ENCODE data around the gene TNFAIP8L1.
A peak's percentile ranks its signal among the peaks of the same experiment; 100 is the strongest.

The TNFAIP8L1 gene

DNA sequence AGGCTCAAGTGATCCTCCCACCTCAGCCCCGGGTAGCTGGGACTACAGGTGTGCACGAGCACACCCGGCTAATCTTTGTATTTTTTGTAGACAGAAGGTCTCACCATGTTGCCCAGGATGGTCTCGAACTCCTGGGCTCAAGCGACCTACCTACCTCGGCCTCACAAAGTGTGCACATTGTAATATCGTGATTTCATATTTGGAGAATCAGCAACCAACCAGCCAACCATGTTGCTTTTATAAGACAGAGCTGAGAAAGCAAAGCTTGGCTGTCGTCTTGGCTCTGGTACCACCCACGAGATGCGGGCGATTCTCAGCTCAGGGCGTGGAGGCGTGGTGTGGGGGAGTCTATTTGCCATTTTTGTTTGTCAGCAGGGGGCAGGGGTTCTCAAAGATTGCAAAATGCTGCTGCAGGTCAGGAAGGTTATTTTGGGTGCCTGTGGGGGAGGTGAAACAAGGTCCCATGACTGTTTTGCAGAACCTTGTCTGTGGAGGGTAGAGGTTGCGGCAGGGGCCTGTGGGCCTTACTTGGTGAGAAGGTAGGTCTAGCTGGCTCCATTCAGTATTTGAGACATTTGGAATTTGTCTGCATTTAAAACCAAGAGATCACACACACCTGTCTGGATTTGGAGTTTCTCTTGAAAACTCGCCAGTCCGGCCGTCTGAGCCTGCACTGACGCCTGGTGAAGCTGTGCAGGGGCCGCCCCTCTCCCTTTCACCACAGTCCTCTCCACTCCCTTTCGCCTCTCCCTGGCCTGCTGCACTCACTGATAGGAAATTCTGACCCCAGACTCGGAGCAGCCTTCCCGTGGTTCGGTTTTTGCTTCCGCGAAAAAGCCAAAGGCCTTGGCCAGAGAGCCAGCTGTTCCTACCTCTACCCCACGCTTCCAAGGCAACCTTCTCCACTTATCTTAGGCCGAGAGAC, 15.4 kb downstream of the TNFAIP8L1 start:
- TF ChIP-seq, protein P1, sequence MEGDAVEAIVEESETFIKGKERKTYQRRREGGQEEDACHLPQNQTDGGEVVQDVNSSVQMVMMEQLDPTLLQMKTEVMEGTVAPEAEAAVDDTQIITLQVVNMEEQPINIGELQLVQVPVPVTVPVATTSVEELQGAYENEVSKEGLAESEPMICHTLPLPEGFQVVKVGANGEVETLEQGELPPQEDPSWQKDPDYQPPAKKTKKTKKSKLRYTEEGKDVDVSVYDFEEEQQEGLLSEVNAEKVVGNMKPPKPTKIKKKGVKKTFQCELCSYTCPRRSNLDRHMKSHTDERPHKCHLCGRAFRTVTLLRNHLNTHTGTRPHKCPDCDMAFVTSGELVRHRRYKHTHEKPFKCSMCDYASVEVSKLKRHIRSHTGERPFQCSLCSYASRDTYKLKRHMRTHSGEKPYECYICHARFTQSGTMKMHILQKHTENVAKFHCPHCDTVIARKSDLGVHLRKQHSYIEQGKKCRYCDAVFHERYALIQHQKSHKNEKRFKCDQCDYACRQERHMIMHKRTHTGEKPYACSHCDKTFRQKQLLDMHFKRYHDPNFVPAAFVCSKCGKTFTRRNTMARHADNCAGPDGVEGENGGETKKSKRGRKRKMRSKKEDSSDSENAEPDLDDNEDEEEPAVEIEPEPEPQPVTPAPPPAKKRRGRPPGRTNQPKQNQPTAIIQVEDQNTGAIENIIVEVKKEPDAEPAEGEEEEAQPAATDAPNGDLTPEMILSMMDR (IDR thresholded peaks at IDR 0.05) = no peak

GRCh38 chr19:4656102-4656501, 16.8 kb downstream of the TNFAIP8L1 start:
- TF ChIP-seq, protein P1 (IDR thresholded peaks at IDR 0.05) = no peak

DNA sequence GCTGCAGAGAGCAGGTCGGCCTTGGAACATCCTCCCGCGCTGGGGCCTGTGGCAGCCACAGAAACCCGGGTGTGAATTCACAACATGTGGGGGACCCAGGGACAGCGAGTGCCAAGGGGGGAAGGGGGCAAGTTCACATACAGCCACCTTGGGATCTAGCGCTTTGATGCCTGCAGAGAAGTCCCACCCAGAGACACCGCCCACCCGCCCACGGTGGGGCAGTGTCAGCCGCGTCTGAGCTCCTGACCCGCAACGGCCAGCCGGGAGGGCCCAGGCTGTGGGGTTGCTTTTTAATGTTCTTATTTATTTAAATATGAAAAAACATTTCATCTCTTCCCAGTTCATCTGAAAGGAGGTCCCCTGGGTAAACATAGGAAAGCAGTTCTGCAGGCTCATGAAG, 17.9 kb downstream of the TNFAIP8L1 start:
- TF ChIP-seq, protein P1 (IDR thresholded peaks at IDR 0.05) = no peak

- TF ChIP-seq, protein P1 (IDR thresholded peaks at IDR 0.05) = no peak
Measured at GRCh38 chr19:4657835-4658234, 18.5 kb downstream of the TNFAIP8L1 start.

DNA sequence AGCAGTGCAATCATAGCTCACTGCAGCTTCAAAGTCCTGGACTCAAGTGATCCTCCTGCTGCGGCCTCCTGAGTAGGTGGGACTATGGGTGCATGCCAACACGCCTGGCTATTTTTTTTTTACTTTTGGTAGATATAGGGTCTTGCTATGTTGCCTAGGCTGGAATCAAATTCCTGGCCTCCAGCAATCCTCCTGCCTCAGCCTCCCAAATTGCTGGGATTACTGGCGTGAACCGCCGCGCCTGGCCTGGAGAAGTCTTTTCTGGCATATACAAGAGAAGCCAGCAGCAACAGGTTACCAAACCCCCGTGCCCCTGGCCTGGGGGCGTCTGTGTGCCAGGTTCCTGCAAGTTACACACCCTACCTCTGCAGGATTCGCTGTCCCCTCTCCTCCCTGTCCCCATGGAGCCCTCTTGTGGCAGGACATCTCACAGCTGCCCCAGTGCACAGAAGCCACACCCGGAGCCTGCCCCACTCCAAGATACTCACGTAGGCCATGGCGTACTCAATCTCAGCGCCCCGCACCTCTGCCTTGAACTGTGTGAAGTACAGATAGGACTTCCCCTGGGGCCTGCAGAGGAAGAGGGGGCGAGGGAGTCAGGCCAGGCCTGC, 21.0 kb downstream of the TNFAIP8L1 start:
- TF ChIP-seq, protein P1 (IDR thresholded peaks at IDR 0.05) = peak; percentile 25; the same call in 1 of the 2 replicates

GRCh38 chr19:4660993-4661392, 21.7 kb downstream of the TNFAIP8L1 start:
- TF ChIP-seq, protein P1 (IDR thresholded peaks at IDR 0.05) = no peak

DNA sequence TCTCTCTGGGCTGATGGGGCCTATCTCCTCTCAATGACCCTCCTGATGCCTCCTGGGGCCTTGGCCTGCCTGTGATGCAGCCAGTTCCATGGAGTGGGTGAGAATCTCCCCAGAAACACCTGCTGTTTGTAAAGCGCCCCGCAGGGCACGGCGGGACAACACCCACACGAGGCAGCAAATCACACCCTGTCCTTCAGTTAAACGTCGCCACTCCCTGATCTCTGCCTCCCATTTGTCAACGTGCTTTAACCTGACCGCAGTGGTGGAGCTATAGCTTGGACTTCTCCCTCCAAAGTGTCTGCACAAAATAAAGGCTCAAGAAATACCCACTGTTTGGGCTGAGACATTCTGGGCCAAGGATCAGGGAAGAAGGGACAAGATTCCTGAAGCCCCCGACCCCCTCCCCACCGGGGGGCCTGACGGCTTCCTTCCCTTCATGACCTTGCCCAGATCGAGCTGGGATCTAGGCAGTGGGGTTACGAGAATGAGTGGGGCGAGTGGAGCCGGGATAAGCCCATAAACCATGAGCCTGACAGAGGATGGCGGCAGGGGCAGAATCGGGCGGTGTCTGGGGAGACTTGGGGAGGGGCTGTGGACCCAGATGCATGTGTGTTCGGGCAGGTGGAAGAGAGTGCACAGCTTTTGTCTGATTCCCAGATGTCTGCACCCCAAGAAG, 22.8 kb downstream of the TNFAIP8L1 start:
- TF ChIP-seq, protein P1 (IDR thresholded peaks at IDR 0.05) = no peak
